ENCODE measurements around the gene NEAT1.
A peak's percentile ranks its signal among the peaks of the same experiment; 100 is the strongest.

NEAT1 gene

DNA sequence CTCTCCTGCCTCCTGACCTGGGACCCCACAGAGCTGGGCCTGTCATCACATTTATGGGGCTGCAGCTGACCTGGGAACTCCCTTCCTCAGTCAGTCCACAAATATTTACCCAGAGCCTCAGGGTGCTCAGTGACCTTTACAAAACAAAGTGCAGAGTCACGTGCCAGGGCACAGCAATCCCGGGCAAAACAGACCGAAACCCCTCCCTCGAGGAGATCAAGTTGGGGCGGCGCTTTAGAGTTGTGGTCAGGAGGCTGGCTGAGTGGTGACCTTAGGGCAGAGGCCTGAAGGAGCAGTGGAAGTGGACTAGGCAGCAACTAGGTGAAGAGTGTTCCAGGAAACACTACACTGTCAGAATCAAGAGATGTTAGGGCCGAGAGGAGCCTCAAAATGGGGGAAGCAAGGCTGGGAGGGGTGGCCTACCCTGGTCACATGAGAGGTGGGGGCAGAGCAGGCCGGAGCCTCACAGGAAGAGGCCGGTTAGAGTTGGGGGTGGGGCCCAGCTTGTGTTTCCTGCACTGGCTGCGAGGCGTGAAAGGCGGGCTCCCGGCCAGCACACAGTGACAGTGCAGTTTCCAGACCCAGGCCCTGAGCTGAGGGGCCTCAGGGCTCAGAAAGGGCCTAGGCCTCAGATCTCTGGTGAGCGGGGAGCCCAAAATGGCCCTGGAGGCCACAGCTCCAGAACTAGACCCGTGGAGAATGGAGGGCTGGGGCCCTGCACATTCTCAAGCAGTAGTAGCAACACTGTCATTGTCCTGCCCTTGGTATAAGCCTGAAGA, 3.7 kb upstream of the NEAT1 start:
- Histone ChIP-seq H3F3A (ENCODE audit: low read depth) (peaks cover 4% of the 10 kb centered on the region), H3K9me3 (ENCODE audit: insufficient read depth, low read depth, low read length) (no peaks in the 10 kb centered on the region), H2AFZ (ENCODE audit: low read length) (no peak overlapping the region), H3K4me1 (ENCODE audit: insufficient read depth, low read length, poor library complexity, severe bottlenecking) (peaks cover 59% of the 10 kb centered on the region), H3K27me3 (ENCODE audit: insufficient read depth, low read length, poor library complexity, severe bottlenecking) (no peaks in the 10 kb centered on the region), H4K20me1 (ENCODE audit: insufficient read depth, low read length, poor library complexity, severe bottlenecking) (peaks cover 8% of the 10 kb centered on the region), H3K79me2 (ENCODE audit: insufficient read depth, low read length) (peaks cover 54% of the 10 kb centered on the region), H3K9ac (ENCODE audit: low read depth, low read length, poor library complexity, severe bottlenecking) (peak overlapping the region; percentile 100), H3K36me3 (ENCODE audit: insufficient read depth, low read length) (no peaks in the 10 kb centered on the region), H3K9me2 (replicated peaks; ENCODE audit: low read depth, low read length) (no peaks in the 10 kb centered on the region), H3K4me2 (ENCODE audit: low read depth, low read length, poor library complexity, severe bottlenecking) (peak overlapping the region; percentile 99), H3K4me3 (ENCODE audit: low read length, poor library complexity, severe bottlenecking) (peak overlapping the region; percentile 94)
- TF ChIP-seq EZH2phosphoT487 (IDR thresholded peaks at IDR 0.05; ENCODE audit: borderline replicate concordance), result no peak

DNA sequence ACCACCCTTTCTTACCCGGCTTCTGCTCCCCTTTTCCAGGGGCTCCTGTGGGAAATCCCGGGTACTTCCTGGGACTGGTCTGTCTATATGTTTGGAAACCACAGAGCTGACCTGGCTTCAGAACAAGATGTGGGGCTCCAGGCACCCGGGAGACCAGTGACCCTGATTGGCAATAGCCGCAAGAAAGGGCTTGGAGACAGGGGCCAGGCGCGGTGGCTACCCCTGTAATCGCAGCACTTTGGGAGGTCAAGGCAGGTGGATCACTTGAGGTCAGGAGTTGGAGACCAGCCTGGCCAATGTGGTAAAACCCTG, 3.2 kb upstream of the NEAT1 start:
- no peaks in the 10 kb centered on the region for H3K36me3 ChIP-seq (ENCODE audit: insufficient read depth, low read length)
- H3K9me3 ChIP-seq (ENCODE audit: insufficient read depth, low read depth, low read length), result no peaks in the 10 kb centered on the region
- peak overlapping the region; percentile 100 for H3K9ac ChIP-seq (ENCODE audit: low read depth, low read length, poor library complexity, severe bottlenecking)
- H3K9me2 ChIP-seq (replicated peaks; ENCODE audit: low read depth, low read length), result no peaks in the 10 kb centered on the region
- peak overlapping the region; percentile 94 for H3K4me3 ChIP-seq (ENCODE audit: low read length, poor library complexity, severe bottlenecking)
- H3K79me2 ChIP-seq (ENCODE audit: insufficient read depth, low read length), result peaks cover 59% of the 10 kb centered on the region
- peaks cover 14% of the 10 kb centered on the region for H4K20me1 ChIP-seq (ENCODE audit: insufficient read depth, low read length, poor library complexity, severe bottlenecking)
- no peaks in the 10 kb centered on the region for H3K27me3 ChIP-seq (ENCODE audit: insufficient read depth, low read length, poor library complexity, severe bottlenecking)
- H3K4me2 ChIP-seq (ENCODE audit: low read depth, low read length, poor library complexity, severe bottlenecking), result peak overlapping the region; percentile 99
- peaks cover 59% of the 10 kb centered on the region for H3K4me1 ChIP-seq (ENCODE audit: insufficient read depth, low read length, poor library complexity, severe bottlenecking)
- no peak for TF ChIP-seq EZH2phosphoT487 (IDR thresholded peaks at IDR 0.05; ENCODE audit: borderline replicate concordance)
- TF ChIP-seq, protein P1, sequence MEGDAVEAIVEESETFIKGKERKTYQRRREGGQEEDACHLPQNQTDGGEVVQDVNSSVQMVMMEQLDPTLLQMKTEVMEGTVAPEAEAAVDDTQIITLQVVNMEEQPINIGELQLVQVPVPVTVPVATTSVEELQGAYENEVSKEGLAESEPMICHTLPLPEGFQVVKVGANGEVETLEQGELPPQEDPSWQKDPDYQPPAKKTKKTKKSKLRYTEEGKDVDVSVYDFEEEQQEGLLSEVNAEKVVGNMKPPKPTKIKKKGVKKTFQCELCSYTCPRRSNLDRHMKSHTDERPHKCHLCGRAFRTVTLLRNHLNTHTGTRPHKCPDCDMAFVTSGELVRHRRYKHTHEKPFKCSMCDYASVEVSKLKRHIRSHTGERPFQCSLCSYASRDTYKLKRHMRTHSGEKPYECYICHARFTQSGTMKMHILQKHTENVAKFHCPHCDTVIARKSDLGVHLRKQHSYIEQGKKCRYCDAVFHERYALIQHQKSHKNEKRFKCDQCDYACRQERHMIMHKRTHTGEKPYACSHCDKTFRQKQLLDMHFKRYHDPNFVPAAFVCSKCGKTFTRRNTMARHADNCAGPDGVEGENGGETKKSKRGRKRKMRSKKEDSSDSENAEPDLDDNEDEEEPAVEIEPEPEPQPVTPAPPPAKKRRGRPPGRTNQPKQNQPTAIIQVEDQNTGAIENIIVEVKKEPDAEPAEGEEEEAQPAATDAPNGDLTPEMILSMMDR (conservative IDR thresholded peaks at IDR 0.05; ENCODE audit: low read length), result no peak
- H2AFZ ChIP-seq (ENCODE audit: low read length), result no peak overlapping the region
- H3F3A ChIP-seq (ENCODE audit: low read depth), result peaks cover 4% of the 10 kb centered on the region

DNA sequence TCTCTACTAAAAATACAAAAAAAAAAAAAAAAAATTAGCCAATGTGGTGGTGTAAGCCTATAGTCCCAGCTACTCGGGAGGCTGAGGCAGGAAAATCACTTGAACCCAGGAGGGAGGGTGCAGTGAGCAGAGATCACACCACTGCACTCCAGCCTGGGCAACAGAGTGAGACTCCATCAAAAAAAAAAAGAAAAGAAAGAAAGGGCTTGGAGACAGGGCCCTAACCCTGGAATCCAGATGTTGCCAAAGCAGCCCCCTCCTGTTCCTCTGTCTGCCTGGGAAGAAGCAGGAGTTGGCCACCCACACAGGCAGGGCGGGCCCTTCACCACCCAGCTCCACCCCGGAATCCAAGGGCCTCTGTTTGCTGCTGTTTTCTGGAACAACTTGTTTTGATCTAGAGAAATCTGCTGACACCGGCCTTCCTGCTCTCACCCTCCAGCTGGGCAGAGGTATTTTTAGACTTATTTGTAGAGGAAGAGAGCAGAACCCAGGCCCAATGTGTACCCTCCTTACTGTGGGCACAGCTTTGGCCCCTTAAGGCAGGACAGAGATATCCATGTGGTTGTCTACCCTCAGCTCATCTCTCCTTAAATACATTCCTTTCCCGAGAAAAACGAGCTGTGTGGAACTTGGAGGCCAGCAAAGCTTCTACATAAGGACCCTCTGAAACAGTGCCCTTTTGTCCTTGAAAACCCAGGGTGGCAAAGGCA, 2.7 kb upstream of the NEAT1 start:
- no peaks in the 10 kb centered on the region for H3K9me3 ChIP-seq (ENCODE audit: insufficient read depth, low read depth, low read length)
- peaks cover 64% of the 10 kb centered on the region for H3K79me2 ChIP-seq (ENCODE audit: insufficient read depth, low read length)
- H3K36me3 ChIP-seq (ENCODE audit: insufficient read depth, low read length), result no peaks in the 10 kb centered on the region
- TF ChIP-seq EZH2phosphoT487 (IDR thresholded peaks at IDR 0.05; ENCODE audit: borderline replicate concordance), result no peak
- TF ChIP-seq, protein P1 (conservative IDR thresholded peaks at IDR 0.05; ENCODE audit: low read length), result no peak
- peak overlapping the region; percentile 100 for H3K9ac ChIP-seq (ENCODE audit: low read depth, low read length, poor library complexity, severe bottlenecking)
- peaks cover 19% of the 10 kb centered on the region for H4K20me1 ChIP-seq (ENCODE audit: insufficient read depth, low read length, poor library complexity, severe bottlenecking)
- no peaks in the 10 kb centered on the region for H3K9me2 ChIP-seq (replicated peaks; ENCODE audit: low read depth, low read length)
- H3K4me2 ChIP-seq (ENCODE audit: low read depth, low read length, poor library complexity, severe bottlenecking), result peak overlapping the region; percentile 99
- no peak overlapping the region for H2AFZ ChIP-seq (ENCODE audit: low read length)
- no peaks in the 10 kb centered on the region for H3K27me3 ChIP-seq (ENCODE audit: insufficient read depth, low read length, poor library complexity, severe bottlenecking)
- peaks cover 4% of the 10 kb centered on the region for H3F3A ChIP-seq (ENCODE audit: low read depth)
- H3K4me3 ChIP-seq (ENCODE audit: low read length, poor library complexity, severe bottlenecking), result peak overlapping the region; percentile 94
- H3K4me1 ChIP-seq (ENCODE audit: insufficient read depth, low read length, poor library complexity, severe bottlenecking), result peaks cover 63% of the 10 kb centered on the region
